Measurements from ENCODE around the gene VWA7.

- TF ChIP-seq CTCF (IDR thresholded peaks at IDR 0.05), result no peak
- no peak for TF ChIP-seq POLR2A (IDR thresholded peaks at IDR 0.05)
Measured at GRCh38 chr6:31794866-31795615, 17.9 kb upstream of the VWA7 start.

Data from esophagus squamous epithelium (tissue), 4 donors.